Stimulated activated CD8-positive, alpha-beta memory T cell treated with anti-CD3 and anti-CD28 coated beads, Interleukin-12 subunit alpha, Interleukin-12 subunit beta, amount 100 ng/mL, for 24 hours (primary cell): ENCODE data around the gene TNS1.

ENCODE experiments used
- DNase-seq: peaks from one replicate; pipeline ENCODE4 v3.0.0-alpha.2; 2020; ENCODE audit errors: extremely low read depth

Gene TNS1

GRCh38 chr2:217943446-217944321, 59.1 kb downstream of the TNS1 start:
- DNase-seq: no peak

GRCh38 chr2:217942731-217943335, 60.0 kb downstream of the TNS1 start:
- DNase-seq: no peak

GRCh38 chr2:217941886-217942728, 60.7 kb downstream of the TNS1 start:
- no peak for DNase-seq

DNA sequence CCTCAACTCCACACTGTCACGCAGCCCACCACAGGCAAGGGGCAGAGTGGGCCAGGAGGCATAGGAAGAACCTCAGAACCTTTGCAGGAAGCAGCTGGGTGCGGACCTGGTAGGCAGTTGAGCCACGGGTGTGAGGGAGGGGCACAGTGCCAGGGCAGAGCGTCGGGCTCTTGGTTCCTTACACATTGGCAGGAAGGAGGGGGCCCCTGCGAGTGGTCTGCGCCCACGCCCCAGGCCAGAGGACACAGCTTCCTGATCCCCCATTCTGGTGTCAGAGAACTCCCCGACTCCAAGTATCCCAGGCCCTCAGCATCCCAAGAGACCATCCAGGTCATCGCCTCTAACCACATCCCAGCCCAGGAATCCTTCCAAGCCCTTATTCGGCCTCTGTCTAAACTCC, 61.5 kb downstream of the TNS1 start:
- DNase-seq: no peak

DNA sequence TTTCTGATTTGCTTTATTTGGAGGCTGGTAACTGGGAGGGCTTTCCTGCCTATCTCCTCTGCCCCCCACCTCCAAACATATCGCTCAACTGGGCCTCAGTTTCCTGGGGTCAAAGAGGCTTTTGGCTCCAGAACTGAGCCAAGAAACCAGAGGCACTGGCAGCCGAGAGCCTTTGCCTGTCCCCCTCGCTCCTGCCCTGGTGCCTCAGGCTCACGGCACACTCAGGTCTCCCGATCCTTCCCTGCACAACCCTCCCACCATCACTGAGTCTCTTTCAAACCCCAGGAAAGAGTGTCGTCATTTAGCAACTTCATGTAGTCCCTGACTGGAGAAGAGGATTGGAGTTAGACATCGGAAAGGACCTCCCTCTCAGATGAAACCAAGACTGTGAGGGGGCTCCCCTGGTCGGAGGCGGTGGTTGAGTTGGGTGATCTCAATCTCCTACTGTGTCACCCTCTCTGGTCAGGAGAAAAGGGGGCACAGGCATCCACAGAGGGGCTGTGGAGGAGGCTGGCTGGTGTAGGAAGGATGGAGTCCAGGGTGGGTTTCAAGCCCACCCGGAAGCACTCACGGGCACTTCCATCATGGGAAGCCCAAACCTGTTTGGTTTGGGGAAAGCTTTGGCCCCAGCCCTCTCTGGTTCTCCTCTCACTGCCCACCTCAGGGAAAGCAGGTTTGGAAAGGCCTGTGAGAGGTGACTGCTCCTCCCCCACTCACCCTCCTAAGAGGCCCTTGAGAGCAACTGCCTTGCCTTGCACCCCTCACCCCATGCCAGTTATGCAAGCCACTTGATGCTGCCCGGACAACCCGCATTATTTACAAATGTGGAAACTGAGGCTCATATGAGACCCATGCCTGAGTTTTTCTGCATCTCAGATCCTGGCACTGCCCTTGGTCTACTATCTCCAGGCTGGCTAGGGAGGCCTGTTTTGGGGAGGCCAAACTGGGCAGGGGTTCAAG, 62.3 kb downstream of the TNS1 start:
- no peak for DNase-seq

- no peak for DNase-seq
These were observed 63.1 kb downstream of the TNS1 start for GRCh38 chr2:217939629-217940245.

DNA sequence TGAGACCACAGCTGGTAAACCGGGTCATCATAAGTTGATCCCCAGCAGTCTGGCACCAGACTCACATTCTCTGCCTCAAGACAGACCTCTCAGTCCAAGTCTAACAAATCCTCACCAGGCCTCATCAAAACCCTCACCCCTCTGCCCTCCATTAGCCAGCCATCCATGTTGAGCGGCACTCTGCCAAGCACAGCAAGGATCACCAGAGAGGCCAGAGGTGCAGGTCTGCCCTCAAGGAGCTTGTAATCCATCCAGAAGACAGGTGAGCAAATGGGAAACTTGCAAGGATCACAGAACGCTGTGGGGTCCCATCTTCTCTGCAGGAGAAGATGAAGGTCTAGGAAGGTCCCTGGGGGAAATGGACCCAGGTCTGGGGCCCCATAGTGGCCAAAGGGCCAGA, 63.6 kb downstream of the TNS1 start:
- no peak for DNase-seq

GRCh38 chr2:217938036-217938435, 64.8 kb downstream of the TNS1 start:
- DNase-seq: no peak

DNA sequence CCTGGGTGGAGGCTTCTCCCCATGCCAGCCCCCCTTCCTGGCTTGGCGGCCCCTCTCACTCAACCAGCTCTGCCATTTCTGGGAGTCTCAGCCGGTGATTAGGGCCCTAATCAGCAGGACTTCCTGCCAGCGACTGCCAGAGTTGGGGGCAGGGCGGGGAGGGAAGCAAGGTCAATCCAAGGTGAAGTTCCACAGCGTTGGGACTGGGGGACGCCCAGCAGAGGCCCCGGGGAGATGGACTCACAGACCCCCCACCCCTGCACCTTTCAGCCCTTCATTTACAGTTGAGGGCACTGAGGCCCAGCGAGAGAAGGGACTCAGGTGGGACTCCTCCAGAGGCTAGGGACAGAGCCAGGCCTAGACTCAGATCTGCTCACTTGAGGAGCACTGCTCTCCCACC, 65.3 kb downstream of the TNS1 start:
- DNase-seq: no peak

DNA sequence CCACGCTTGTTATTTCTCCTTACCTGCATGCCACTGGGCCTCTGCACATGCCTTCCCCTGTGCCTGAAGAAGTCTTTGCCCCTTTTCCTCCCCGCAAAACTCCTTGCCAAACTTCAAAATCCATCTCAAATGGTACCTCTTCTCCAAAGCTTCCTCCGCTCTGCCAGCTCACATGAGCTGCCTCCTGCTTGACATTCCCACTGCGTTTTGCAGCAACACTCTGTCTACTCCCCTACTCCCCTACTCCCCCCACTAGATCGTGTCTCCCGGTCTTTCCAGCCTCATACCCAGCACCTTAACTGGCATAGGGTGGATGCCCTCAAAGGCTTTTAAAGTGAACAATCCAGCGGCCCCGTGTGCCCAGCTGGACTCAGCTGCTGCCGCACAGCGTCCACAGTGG, 65.8 kb downstream of the TNS1 start:
- no peak for DNase-seq

GRCh38 chr2:217935901-217936684, 66.7 kb downstream of the TNS1 start:
- DNase-seq: no peak

- DNase-seq: no peak
These were observed 67.4 kb downstream of the TNS1 start for GRCh38 chr2:217935235-217935879.

GRCh38 chr2:217934321-217935131, 68.3 kb downstream of the TNS1 start:
- DNase-seq: no peak

- DNase-seq: no peak
These were observed 69.2 kb downstream of the TNS1 start for GRCh38 chr2:217933617-217933993.

- DNase-seq: no peak
These were observed 69.8 kb downstream of the TNS1 start for GRCh38 chr2:217932803-217933616.

- DNase-seq: no peak
These were observed 70.8 kb downstream of the TNS1 start for GRCh38 chr2:217931846-217932560.
